ENCODE data around the gene ATP1A3. TPM values are rescaled to one million over a fixed set of nuclear protein-coding genes. Genes with fewer than 3 reads are reported as not detected.

ATP1A3 gene
- total RNA-seq, 4 donors from 2014 or later, result not detected

DNA sequence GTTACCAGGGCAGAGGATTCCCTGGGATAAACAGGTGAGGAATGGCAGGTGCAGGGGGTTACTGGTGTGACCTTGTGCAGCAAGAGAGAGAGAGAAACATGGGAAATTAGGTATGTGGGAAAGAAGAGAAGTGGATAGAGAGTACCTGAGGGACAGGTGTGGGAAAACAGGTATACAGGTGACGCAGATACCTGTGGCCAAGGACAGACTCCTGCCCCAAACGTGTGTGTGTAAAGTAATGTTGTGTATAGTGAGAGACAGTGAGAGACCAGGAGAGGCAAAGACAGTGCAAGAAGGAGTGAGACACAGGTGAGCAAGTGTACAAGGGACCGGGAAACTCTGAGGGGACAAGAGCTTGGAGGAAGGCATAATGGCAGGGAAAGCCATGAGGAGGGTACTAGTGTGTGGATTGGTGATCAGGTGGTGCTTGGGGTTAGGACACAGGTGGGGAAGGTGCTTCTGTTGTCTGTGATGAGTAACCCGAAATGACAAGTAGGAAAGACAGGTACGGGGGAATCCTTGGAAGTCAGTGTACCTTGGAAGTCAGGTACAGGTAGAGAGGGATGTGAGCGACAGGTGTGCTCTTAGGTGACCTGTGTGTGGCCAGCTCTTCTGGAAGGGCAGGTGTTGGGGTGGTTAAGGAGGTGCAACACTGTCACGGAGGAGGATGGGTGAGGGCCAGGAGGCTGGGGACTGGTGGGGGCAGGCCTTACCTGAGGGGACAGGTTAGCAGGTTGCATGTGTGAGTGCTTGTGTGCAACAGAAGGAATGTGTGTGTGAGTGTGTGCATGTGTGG lies 68.6 kb downstream of the ATP1A3 start:
- DNase-seq (ENCODE audit: low spot score in 2 of 2), result no peak
- WGBS, 2 donors, result 35 to 46% methylated on average over 7 of the region's 7 CpGs
- Histone ChIP-seq H3K9me3 (no peaks in the 10 kb centered on the region), H3K27me3 (peaks cover 8 to 97% of the 10 kb centered on the region in 2 donors), H3K4me1 (peaks cover 0 to 20% (median 9%) of the 10 kb centered on the region in 4 donors), H3K27ac (no peak overlapping the region), H3K4me3 (no peak overlapping the region), H3K36me3 (peaks cover 0 to 4% (median 0%) of the 10 kb centered on the region in 3 donors)
- TF ChIP-seq EP300 (IDR thresholded peaks at IDR 0.05), result no peak
- TF ChIP-seq, protein P1, sequence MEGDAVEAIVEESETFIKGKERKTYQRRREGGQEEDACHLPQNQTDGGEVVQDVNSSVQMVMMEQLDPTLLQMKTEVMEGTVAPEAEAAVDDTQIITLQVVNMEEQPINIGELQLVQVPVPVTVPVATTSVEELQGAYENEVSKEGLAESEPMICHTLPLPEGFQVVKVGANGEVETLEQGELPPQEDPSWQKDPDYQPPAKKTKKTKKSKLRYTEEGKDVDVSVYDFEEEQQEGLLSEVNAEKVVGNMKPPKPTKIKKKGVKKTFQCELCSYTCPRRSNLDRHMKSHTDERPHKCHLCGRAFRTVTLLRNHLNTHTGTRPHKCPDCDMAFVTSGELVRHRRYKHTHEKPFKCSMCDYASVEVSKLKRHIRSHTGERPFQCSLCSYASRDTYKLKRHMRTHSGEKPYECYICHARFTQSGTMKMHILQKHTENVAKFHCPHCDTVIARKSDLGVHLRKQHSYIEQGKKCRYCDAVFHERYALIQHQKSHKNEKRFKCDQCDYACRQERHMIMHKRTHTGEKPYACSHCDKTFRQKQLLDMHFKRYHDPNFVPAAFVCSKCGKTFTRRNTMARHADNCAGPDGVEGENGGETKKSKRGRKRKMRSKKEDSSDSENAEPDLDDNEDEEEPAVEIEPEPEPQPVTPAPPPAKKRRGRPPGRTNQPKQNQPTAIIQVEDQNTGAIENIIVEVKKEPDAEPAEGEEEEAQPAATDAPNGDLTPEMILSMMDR (IDR thresholded peaks at IDR 0.05), result no peak
- TF ChIP-seq POLR2A (IDR thresholded peaks at IDR 0.05), result no peak

DNA sequence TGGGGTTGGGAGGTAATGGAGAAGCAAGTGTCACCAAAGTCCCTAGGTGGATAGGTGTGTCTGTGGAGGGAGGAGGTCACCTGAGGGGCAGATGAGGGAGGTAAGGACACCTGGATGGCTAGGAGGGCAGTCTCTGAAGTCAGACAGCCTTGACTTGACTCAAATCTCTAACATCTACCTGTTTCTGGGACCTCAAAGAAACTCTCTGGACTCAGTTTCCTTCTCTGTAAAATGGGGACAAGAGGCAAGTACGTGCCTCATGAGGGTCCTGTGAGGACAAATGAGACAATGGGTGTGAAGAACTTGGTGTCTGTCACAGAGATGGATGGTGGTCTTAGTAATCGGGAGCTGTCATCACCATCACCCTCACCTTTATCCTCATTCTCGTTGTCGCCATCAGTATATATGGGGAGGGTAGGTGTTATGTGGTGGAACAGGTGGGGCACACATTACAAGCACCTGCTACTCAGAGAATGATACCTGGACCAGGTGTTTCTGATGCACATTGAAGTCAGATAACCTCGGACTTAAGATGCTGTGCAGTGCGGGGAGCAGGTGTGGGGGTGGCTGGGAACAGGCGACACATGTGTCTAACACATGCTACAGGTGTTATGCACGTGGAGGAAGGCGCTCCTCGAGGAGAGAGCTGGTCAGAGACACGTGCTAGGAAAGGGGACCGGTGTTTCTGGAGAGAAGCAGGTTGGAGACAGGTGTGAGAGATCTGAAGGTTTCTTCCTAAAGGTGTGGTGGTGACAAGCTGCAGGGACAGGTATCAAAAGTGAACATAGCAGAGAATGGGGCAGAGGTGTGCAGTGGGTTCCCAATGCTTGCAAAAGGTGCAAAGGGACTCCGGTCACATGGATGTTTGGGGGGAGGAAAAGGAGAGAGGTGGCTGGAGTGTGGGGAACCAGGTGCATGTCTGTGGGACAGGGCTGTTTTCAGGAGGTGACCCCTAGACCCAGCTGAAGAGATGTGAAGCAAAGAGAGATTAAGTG lies 69.6 kb downstream of the ATP1A3 start:
- peaks cover 0 to 4% (median 0%) of the 10 kb centered on the region in 3 donors for H3K36me3 ChIP-seq
- 47% methylated on average over 13 of the region's 13 CpGs for WGBS, 2 donors
- H3K4me3 ChIP-seq, result no peak overlapping the region
- no peak overlapping the region for H3K27ac ChIP-seq
- H3K4me1 ChIP-seq, result peaks cover 0 to 20% (median 8%) of the 10 kb centered on the region in 4 donors
- DNase-seq (ENCODE audit: low spot score in 2 of 2), result no peak
- TF ChIP-seq EP300 (IDR thresholded peaks at IDR 0.05), result no peak
- no peak for TF ChIP-seq POLR2A (IDR thresholded peaks at IDR 0.05)
- TF ChIP-seq, protein P1 (IDR thresholded peaks at IDR 0.05), result no peak
- no peaks in the 10 kb centered on the region for H3K9me3 ChIP-seq
- H3K27me3 ChIP-seq, result peaks cover 8 to 95% of the 10 kb centered on the region in 2 donors

DNA sequence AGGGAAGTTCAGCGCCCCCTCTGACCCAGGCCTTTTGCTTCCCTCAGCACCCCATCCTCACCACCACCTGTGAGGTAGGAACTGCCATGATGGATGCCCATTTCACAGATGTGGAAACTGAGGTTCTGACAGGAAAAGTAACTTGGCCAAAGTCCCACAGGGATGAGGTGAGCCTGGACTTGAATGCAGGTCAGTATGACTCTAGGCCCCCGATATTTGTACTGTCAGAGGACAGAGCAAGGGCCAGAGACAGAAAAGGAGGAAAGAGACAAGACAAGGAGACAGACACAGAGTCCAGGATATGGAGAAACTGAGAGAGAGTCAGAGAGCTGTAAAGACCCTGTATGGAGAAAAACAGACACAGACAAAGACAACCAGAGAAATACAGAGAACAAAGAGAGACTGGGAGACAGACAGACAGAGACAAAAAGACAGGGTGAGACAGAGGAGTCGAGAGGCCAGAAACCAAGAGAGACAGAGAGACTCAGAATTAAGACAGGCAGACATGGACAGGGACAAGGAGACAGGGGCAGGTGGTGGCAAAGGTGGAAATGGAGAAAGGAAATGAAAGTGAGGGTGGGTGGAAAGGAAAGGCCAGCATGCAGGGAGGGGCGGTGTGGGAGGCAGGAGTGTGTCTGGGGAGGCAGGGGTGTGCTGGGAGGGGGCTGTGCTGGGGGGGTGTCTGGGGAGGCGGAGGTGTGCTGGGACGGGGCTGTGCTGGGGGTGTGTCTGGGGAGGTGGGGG lies 70.8 kb downstream of the ATP1A3 start:
- WGBS, 2 donors, result 20 to 23% methylated on average over 4 to 6 of the region's 6 CpGs

DNA sequence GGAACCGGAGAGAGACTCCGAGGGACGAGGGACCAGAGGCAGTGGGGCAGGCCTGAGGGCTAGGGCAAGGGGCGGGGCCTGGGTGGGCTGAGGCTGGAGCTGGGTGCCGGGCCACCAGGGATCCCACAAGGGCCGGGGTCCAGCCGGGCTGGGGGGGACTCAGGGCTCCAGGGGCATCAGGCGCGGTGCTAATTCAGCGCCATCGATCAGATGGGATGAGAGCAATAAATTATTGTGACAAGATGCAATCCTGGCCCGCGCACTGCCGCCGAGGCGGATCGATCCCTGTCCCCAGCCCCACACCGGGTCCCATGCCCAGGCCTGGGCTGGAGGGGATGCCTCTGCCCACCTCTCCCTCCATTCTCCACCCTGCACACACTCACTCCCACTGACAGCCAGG lies 71.4 kb downstream of the ATP1A3 start:
- no peak overlapping the region for H3K4me3 ChIP-seq
- no peak for TF ChIP-seq POLR2A (IDR thresholded peaks at IDR 0.05)
- TF ChIP-seq, protein P1 (IDR thresholded peaks at IDR 0.05), result no peak
- no peak for TF ChIP-seq EP300 (IDR thresholded peaks at IDR 0.05)
- peaks cover 3 to 97% of the 10 kb centered on the region in 2 donors for H3K27me3 ChIP-seq
- 7 to 19% methylated on average over 11 to 18 of the region's 18 CpGs for WGBS, 2 donors
- peaks cover 0 to 4% (median 0%) of the 10 kb centered on the region in 3 donors for H3K36me3 ChIP-seq
- H3K4me1 ChIP-seq, result peaks cover 0 to under 1% (median 0%) of the 10 kb centered on the region in 4 donors
- no peak for DNase-seq (ENCODE audit: low spot score in 2 of 2)
- no peak overlapping the region for H3K27ac ChIP-seq
- no peaks in the 10 kb centered on the region for H3K9me3 ChIP-seq

More for the DNA sequence above, 70.8 kb downstream of the ATP1A3 start:
- Histone ChIP-seq H3K4me3 (no peak overlapping the region), H3K27ac (no peak overlapping the region), H3K27me3 (peaks cover 6 to 97% of the 10 kb centered on the region in 2 donors), H3K36me3 (peaks cover 0 to 4% (median 0%) of the 10 kb centered on the region in 3 donors), H3K4me1 (peaks cover 0 to 7% (median 2%) of the 10 kb centered on the region in 4 donors), H3K9me3 (no peaks in the 10 kb centered on the region)
- no peak for TF ChIP-seq EP300 (IDR thresholded peaks at IDR 0.05)
- TF ChIP-seq, protein P1 (IDR thresholded peaks at IDR 0.05), result no peak
- TF ChIP-seq POLR2A (IDR thresholded peaks at IDR 0.05), result no peak
- no peak for DNase-seq (ENCODE audit: low spot score in 2 of 2)
